GM12891 (cell line): ENCODE data around the gene SMC5.

Experiments used
- POLR2A ChIP-seq: IDR thresholded peaks from 2 replicates; pipeline ENCODE4 v1.6.1; 2011; ENCODE audit warnings: low read depth, low read length, control low read depth
- POLR2AphosphoS5 ChIP-seq: IDR thresholded peaks from 2 replicates; pipeline ENCODE4 v1.6.1; 2011; ENCODE audit warnings: low read depth, low read length, control low read depth
- SPI1 ChIP-seq: IDR thresholded peaks from 2 replicates; pipeline ENCODE4 v1.6.1; 2011; ENCODE audit warnings: low read depth, low read length, control low read depth
- TAF1 ChIP-seq: IDR thresholded peaks from 2 replicates; pipeline ENCODE4 v1.6.1; 2011; ENCODE audit warnings: low read depth, low read length, control low read depth

GRCh38 chr9:70217029-70217428 lies 41.7 kb upstream of the SMC5 start:
- TF ChIP-seq POLR2AphosphoS5 (no peak), SPI1 (no peak), POLR2A (no peak), TAF1 (no peak)
